ENCODE data around the gene LRRC55.
"Not testable (repeated sequence)": the region's sequence is repeated elsewhere in the genome, so short reads cannot be mapped to it uniquely, and the experiment has no call there.

LRRC55 gene

DNA sequence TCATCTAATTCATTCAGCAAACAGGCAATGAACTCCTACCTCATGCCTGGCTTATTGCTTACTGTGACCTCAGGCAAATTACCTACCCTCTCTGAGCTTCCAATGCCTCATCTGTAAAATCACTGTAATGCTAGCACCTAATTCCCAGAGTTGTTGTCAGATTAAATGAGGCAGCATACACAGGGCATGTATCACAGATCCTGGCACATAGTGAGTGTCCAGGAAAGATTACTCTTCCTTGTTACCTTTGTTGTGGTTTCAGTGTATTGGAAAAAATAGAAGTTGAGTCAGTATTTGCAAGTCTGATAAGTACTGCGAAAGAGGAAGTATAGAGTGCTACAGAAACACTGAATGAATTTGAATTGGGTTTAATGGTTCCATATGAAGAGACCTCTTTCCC is 26.4 kb upstream of the LRRC55 start:
- Mint-ChIP-seq H3K27ac (no peak overlapping the region), H3K36me3 (no peaks in the 10 kb centered on the region), H3K27me3 (peaks cover 5% of the 10 kb centered on the region), H3K4me1 (no peaks in the 10 kb centered on the region), H3K9me3 (no peaks in the 10 kb centered on the region), H3K4me3 (no peak overlapping the region)
- CTCF ChIA-PET: no interaction called here
- DNase-seq: no peak

DNA sequence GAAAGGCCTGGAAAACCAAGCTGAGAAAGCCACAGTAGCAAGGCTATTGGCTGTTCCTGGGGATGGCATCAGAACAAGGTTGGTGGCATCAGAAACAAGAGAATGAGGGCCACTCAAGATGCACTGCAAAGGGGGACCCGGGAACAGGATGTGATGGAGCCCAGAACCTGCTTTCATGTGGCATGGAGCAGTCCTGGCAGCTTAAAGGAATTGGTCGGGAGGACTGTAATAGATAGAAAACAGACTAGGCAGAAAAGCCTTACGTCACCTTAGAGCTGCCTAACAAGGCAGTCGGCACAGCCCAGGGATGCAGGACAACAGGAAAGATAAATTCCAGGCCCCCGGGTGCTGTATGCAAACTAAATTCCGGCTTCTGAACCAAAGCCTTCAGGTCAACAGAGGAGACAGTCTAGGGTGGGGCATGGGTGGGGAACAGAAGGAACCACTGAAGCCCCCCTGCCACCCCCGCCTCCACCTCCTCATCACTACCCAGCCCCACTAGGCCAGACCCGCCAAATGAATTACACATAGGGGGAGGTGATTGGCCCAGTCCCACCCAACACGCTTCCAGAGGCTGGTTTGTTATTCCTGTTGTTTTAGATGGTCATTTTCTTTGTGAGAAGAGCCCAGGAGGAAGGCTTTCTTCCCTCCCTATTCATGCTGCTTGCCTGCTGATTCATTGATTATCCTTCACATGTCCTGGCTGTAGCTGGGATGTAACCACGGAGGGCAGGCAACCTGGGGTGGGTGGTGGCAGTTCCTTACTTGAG is 25.7 kb upstream of the LRRC55 start:
- Mint-ChIP-seq H3K36me3 (no peaks in the 10 kb centered on the region), H3K4me3 (no peak overlapping the region), H3K27me3 (peaks cover 5% of the 10 kb centered on the region), H3K4me1 (no peaks in the 10 kb centered on the region), H3K9me3 (no peaks in the 10 kb centered on the region), H3K27ac (no peak overlapping the region)
- DNase-seq: no peak
- CTCF ChIA-PET: no interaction called here

DNA sequence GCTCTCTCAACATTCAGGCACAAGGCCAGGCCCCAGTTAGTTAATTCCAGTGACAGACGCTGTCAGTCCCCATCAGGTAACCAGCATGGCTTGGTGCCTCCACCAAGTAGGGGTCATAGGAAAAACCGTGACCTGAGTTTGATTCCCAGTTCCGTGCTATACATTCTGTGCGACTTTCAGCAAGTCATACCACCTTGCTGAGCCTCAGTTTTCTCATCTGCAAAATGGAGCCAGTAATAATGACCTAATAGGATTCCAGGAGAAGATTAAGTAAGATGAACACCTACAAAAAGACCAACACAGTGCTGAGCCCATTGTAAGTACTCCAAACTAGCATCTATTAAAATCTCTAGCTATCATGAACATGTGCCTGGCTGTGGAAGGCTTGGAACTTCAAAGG is 24.8 kb upstream of the LRRC55 start:
- Mint-ChIP-seq H3K4me3 (no peak overlapping the region), H3K36me3 (no peaks in the 10 kb centered on the region), H3K9me3 (no peaks in the 10 kb centered on the region), H3K27ac (no peak overlapping the region), H3K27me3 (peaks cover 5% of the 10 kb centered on the region), H3K4me1 (no peaks in the 10 kb centered on the region)
- CTCF ChIA-PET: no interaction called here
- no peak for DNase-seq

DNA sequence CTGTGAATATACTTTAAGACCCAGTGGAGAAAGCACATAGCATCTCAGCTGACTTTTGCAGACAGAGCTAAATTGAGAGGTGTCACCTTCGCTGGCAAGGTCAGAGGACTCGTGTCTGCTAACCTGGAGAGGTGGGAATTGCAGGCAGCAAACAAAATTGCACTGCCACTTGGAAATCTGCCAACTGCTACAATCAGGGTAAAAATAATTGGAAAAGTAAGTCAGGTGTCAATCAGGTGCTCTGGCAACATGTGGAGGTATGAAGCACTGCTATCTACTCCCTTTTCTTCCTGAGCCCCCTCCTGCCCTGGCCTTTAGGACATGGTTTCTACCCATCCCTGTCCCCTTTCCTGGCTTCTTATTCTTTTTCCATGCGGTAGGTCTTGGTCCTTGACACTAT is 24.1 kb upstream of the LRRC55 start:
- H3K27ac Mint-ChIP-seq: no peak overlapping the region
- no peaks in the 10 kb centered on the region for H3K36me3 Mint-ChIP-seq
- CTCF ChIA-PET: no interaction called here
- no peak for DNase-seq
- H3K4me1 Mint-ChIP-seq: no peaks in the 10 kb centered on the region
- H3K27me3 Mint-ChIP-seq: peaks cover 5% of the 10 kb centered on the region
- H3K4me3 Mint-ChIP-seq: no peak overlapping the region
- no peaks in the 10 kb centered on the region for H3K9me3 Mint-ChIP-seq

DNA sequence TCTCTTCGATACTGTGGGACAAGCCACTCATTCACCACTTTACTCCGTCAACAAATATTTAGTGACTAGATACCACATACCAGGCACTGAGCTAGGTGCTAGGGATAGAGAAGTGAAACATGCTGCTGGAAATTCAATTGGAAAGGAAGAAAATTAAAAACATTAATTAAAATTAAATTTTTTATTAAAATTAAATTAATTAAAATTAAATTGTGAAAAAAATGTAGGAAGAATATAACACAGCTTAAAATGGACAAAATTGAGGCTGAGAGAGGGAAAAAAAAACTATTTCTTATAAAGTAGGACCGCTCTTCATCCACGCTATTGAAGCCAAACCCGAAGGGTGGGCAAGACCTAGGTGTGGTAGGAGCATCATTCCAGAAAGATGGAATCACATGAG is 23.6 kb upstream of the LRRC55 start:
- no peak for DNase-seq
- H3K4me1 Mint-ChIP-seq: no peaks in the 10 kb centered on the region
- CTCF ChIA-PET: no interaction called here
- H3K27ac Mint-ChIP-seq: no peak overlapping the region
- no peaks in the 10 kb centered on the region for H3K36me3 Mint-ChIP-seq
- no peaks in the 10 kb centered on the region for H3K9me3 Mint-ChIP-seq
- no peak overlapping the region for H3K4me3 Mint-ChIP-seq
- peaks cover 5% of the 10 kb centered on the region for H3K27me3 Mint-ChIP-seq

DNA sequence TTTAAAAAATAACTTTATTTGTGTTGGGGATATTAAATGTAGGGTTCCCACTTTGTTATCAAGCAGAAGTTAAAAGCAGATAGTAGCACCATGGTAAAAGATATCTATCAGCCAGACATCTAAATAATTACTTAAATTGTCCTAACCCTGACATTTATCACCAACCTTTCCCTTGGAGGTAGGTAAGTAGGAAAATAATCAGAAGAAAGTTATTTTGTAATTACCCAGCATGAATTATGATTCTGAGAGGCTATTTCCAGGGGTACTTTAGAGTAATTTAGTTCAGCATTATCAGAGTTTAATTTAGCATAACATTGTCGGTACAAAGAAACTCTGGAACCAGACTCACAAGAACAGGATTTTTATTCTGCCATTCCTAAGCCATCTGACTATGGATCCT is 23.2 kb upstream of the LRRC55 start:
- Mint-ChIP-seq H3K36me3 (no peaks in the 10 kb centered on the region), H3K4me1 (no peaks in the 10 kb centered on the region), H3K27ac (no peak overlapping the region), H3K27me3 (peaks cover 5% of the 10 kb centered on the region), H3K9me3 (no peaks in the 10 kb centered on the region), H3K4me3 (no peak overlapping the region)
- no peak for DNase-seq
- CTCF ChIA-PET: no interaction called here

DNA sequence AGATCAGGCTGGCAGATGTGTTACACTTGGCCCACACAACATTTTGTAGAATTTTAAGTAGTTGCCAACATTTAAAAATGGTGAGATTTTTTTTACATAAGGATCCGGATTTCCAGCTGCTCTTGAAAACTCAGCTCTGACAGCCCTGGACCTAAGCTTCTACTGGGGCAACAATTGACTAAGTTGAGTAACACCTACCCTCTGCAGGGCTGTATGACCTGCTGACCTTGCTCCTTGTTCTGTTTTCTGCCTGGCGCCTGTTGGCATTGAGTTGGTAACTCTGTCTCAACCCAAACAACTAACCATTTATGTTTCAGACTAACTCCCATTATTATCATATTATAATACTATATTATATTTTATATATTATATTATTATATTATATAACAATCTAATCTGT is 21.1 kb upstream of the LRRC55 start:
- CTCF ChIA-PET: no interaction called here
- H3K27me3 Mint-ChIP-seq: peaks cover 3% of the 10 kb centered on the region

DNA sequence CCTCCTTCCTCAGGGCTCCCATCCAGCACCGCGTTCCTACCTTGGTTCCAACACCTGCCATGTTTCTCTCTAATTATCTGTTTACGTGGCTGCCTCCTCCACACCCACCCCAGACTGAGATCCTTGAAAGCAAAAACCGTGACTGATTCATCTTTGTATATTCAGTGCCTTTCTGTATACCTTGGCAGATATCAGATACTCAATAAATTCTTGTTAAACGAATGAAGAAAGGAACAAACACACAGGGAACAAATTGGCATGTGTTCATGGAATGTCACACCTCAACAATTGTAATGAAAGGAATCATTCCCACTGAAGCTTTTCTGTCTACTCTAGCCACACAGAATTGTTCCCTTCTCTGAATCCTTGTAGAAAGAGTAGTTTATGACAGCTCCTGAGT is 20.4 kb upstream of the LRRC55 start:
- H3K27me3 Mint-ChIP-seq: no peaks in the 10 kb centered on the region
- H3K27ac Mint-ChIP-seq: no peak overlapping the region
- no peaks in the 10 kb centered on the region for H3K36me3 Mint-ChIP-seq
- no peaks in the 10 kb centered on the region for H3K9me3 Mint-ChIP-seq
- CTCF ChIA-PET: no interaction called here
- no peak for DNase-seq
- H3K4me3 Mint-ChIP-seq: no peak overlapping the region
- no peaks in the 10 kb centered on the region for H3K4me1 Mint-ChIP-seq

More for the DNA sequence above, 21.1 kb upstream of the LRRC55 start:
- Mint-ChIP-seq H3K36me3 (no peaks in the 10 kb centered on the region), H3K4me3 (no peak overlapping the region), H3K9me3 (no peaks in the 10 kb centered on the region), H3K4me1 (no peaks in the 10 kb centered on the region), H3K27ac (no peak overlapping the region)
- DNase-seq: no peak

DNA sequence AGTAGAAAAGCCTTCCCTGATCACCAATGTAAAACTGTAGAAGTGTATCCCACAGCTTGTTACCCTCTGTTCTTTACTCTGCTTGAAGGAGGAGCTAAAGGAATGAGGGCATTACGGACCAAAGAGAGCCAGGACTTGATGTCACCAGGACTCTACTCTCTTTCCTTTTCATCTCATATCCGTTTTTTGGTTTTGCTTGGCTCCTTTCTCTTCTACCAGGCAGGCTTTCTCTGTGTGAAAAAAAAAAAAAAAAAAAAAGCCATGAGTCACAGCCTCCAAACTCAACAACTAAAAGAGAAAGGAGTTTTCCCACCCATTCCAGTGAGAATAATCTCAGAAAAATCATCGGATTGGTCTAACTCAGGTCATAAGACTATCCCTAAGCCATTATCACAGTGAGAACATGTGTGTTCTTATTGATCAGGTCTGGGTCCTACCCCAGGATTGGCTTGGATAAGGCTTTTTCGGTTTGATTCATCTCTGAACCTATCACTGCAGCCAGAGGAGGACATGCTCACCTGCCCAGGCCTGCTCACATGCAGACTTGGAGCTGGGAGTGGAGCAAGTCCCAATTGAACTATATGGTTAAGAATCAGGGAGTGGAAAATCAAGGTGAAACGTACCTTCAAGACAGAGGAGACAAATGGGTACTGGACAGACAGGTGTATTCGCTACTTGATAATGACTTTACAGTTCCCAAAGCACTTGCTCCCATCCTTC is 19.4 kb upstream of the LRRC55 start:
- no peaks in the 10 kb centered on the region for H3K4me1 Mint-ChIP-seq
- CTCF ChIA-PET: no interaction called here
- no peak overlapping the region for H3K27ac Mint-ChIP-seq
- no peak for DNase-seq
- H3K27me3 Mint-ChIP-seq: no peaks in the 10 kb centered on the region
- no peaks in the 10 kb centered on the region for H3K9me3 Mint-ChIP-seq
- H3K4me3 Mint-ChIP-seq: no peak overlapping the region
- H3K36me3 Mint-ChIP-seq: no peaks in the 10 kb centered on the region

DNA sequence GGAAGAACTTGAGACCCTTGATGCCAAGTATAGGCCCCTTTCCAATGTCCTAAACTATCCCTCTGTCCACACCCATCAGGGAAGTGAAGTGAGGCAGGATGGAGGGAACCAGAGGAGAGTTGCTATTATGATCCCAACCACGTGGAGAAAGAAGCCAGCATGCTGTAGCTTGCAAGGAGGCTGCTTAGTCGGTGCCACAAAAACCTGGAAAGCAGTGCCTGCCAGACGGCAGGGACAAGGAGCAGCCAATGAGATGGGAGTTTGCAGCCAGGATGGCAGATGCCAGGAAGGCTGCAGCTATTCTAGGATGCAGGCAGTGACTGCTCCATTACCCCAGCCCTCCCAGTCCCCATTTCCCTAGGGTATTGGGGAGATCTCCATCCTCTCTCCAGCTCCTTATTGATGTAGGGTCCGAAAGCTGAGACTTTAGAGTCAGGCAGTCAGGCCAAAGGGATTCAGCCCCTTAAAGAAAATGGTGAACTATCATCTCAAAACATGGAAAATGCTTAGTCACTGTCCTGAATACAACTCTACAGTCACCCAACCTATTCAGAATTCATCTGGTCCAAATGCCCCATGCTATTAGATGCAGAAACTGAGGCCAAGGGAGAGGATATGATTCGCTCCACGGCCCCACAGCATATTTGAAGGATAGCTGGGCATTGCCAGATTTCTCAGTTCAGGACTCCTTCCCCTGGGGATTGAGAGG is 18.4 kb upstream of the LRRC55 start:
- no peak overlapping the region for H3K27ac Mint-ChIP-seq

DNA sequence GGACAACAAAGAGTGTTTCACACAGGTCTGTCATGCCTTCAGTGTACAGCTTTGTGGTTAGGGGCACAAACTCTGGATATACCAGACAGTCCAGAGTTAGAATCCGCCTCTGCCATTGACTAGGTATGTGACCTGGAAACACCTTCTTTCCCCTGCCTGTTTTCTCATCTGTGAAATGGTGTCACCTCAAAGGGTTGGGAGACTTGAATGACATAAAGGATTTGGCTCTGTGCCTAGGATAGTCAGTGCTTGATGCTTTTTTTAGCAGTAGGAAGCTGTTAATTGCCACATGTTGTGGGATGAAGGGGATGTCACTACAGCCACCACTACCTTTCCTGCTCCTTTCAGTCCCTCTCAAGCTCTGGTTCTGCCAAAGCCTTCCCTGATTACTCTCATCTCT is 17.4 kb upstream of the LRRC55 start:
- CTCF ChIA-PET: no interaction called here
- Mint-ChIP-seq H3K9me3 (no peaks in the 10 kb centered on the region), H3K36me3 (no peaks in the 10 kb centered on the region), H3K27me3 (no peaks in the 10 kb centered on the region), H3K27ac (no peak overlapping the region), H3K4me1 (no peaks in the 10 kb centered on the region), H3K4me3 (no peak overlapping the region)
- DNase-seq: no peak

More for the DNA sequence above, 18.4 kb upstream of the LRRC55 start:
- H3K4me3 Mint-ChIP-seq: no peak overlapping the region
- no peaks in the 10 kb centered on the region for H3K9me3 Mint-ChIP-seq
- H3K4me1 Mint-ChIP-seq: no peaks in the 10 kb centered on the region
- no peak for DNase-seq
- CTCF ChIA-PET: no interaction called here
- H3K27me3 Mint-ChIP-seq: no peaks in the 10 kb centered on the region
- H3K36me3 Mint-ChIP-seq: no peaks in the 10 kb centered on the region

DNA sequence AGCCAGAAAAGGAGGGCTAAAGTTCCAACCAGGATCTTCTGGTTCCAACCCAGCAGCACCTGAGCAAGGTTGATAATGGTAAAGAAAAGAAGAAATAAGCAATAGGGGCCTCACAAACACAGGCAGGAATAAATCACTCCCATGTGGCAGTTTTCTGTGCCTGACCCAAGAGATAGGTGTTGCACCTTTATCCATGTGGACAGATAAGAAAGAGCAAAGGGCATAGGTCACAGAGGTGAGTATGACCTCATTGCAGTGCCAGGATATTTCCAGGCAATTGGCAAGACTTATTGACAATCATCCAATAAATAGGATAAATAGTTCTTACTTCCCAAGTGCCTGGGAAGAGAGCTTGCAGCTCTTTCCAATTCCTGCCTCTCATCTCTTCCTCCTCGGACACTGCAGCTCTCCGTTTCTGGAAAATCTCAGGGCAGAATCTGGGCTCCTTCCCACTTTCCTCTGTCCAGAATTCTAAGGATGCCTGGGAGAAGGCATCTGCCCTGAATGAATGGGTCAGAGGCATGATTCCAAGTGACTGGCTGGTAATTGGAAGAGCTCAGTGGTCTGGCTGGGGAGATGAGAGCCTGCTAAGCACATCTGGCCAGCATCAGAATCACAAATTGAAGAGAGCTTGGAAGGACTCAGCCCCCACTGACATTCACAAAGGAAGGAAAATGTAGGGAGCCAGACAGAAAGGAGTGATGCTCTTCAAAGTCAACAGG is 14.5 kb upstream of the LRRC55 start:
- no peak overlapping the region for H3K4me3 Mint-ChIP-seq
- no peaks in the 10 kb centered on the region for H3K36me3 Mint-ChIP-seq
- no peak overlapping the region for H3K27ac Mint-ChIP-seq
- no peaks in the 10 kb centered on the region for H3K27me3 Mint-ChIP-seq
- no peaks in the 10 kb centered on the region for H3K9me3 Mint-ChIP-seq
- CTCF ChIA-PET: interaction anchor here (1.2 kb wide), 1 partner anchor 83 kb away, joined by 3 read pairs; no protein-coding TSS in a partner anchor
- no peak for DNase-seq
- no peaks in the 10 kb centered on the region for H3K4me1 Mint-ChIP-seq

DNA sequence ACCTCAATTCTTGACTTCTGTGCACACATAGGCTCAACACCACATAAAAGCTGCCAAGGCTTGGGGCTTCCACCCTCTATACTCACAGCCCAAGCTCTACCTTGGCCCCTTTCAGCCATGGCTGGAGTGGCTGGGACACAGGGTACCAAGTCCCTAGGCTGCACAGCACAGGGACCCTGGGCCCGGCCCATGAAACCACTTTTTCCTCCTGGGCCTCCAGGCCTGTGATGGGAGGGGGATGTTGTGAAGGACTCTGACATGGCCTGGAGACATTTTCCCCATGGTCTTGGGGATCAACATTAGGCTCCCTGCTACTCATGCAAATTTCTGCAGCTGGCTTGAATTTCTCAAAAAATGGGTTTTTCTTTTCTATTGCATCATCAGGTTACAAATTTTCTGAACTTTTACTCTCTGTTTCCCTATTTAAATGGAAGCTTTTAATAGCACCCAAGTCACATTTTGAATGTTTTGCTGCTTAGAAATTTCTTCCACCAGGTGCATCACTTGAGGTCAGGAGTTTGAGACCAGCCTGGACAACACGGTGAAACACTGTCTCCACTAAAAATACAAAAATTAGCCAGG is 11.9 kb upstream of the LRRC55 start:
- CTCF ChIA-PET, H3K27me3 Mint-ChIP-seq, H3K36me3 Mint-ChIP-seq, H3K27ac Mint-ChIP-seq, DNase-seq, H3K9me3 Mint-ChIP-seq, H3K4me3 Mint-ChIP-seq, H3K4me1 Mint-ChIP-seq: not testable (repeated sequence)

DNA sequence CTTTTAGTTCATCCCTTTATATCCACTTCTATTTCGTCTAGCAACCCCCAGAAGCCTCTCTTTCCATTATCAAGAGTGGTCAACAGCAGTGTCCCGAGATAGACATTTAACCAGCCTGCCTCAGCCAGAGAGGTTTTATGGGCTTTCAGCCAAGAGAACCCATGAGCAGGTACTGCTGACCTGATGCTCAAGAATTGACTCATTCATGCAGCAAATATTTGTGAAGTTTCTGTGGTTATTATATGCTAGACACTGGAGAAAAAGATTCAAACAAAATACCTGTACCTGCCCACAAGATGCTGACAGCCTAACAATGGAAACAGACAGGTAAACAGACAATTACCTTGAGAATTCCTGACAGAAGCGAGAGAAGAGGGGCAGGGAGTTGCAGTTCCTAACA is 9.7 kb upstream of the LRRC55 start:
- no peaks in the 10 kb centered on the region for H3K27me3 Mint-ChIP-seq
- no peak overlapping the region for H3K4me3 Mint-ChIP-seq
- no peak for DNase-seq
- CTCF ChIA-PET: no interaction called here
- no peaks in the 10 kb centered on the region for H3K4me1 Mint-ChIP-seq
- H3K9me3 Mint-ChIP-seq: no peaks in the 10 kb centered on the region
- H3K36me3 Mint-ChIP-seq: no peaks in the 10 kb centered on the region
- H3K27ac Mint-ChIP-seq: no peak overlapping the region
